HepG2 (cell line): Measurements from ENCODE around the gene DGKG. TPM values are rescaled to one million over a fixed set of nuclear protein-coding genes. Genes with fewer than 3 reads are reported as not detected.

Source experiments
- EP300 ChIP-seq, 3 experiments: sonication (generic) in 1 of 3; formaldehyde crosslinking in 1 of 3; IDR thresholded peaks; 2 replicates each; pipeline versions ENCODE4 v1.5.1 to v1.6.1; 2011 to 2020; ENCODE audit warnings: low read depth in 2 of 3, low read length in 2 of 3, borderline replicate concordance in 1 of 3, improper control_type of control experiment in 1 of 3, mild to moderate bottlenecking in 1 of 3, missing genetic modification reagents in 1 of 3, moderate library complexity in 1 of 3
- FOXK2 ChIP-seq: fragments of 450-650 bp; IDR thresholded peaks from 2 replicates; pipeline ENCODE4 v1.6.1; 2016
- FOXP1 ChIP-seq, 2 experiments: fragments of 450-650 bp in 1 of 2; IDR thresholded peaks; 2 replicates each; pipeline ENCODE4 v1.6.1; 2017 to 2018; ENCODE audit warnings: antibody characterized with exemption in 1 of 2
- NR2F1 ChIP-seq, 2 experiments: fragments of 450-650 bp in 1 of 2; formaldehyde crosslinking in 1 of 2; IDR thresholded peaks; 2 replicates each; pipeline versions ENCODE4 v1.5.0 to v1.6.1; 2016 to 2020; ENCODE audit warnings: mild to moderate bottlenecking in 1 of 2, missing compliant biosample characterization in 1 of 2, missing genetic modification reagents in 1 of 2, moderate library complexity in 1 of 2
- ONECUT2 ChIP-seq: sonication (generic); formaldehyde crosslinking; IDR thresholded peaks from 2 replicates; pipeline ENCODE4 v1.4.0; 2020; ENCODE audit warnings: missing genetic modification reagents
- RFXANK ChIP-seq: IDR thresholded peaks from 2 replicates; pipeline ENCODE4 v1.6.1; 2016
- TBL1XR1 ChIP-seq: fragments of 150-350 bp; IDR thresholded peaks from 2 replicates; pipeline ENCODE4 v1.6.1; 2014; ENCODE audit warnings: borderline replicate concordance, low read length; ENCODE audit not compliant: partially characterized antibody
- TBX2 ChIP-seq: sonication (generic); formaldehyde crosslinking; IDR thresholded peaks from 2 replicates; pipeline ENCODE4 v1.5.0; 2020; ENCODE audit warnings: missing genetic modification reagents, mild to moderate bottlenecking, borderline replicate concordance
- ZBTB20 ChIP-seq: sonication (generic); formaldehyde crosslinking; IDR thresholded peaks from 2 replicates; pipeline ENCODE4 v1.8.1; 2023; ENCODE audit warnings: missing genetic modification reagents, low read depth, mild to moderate bottlenecking, borderline replicate concordance
- ZBTB38 ChIP-seq: sonication (generic); formaldehyde crosslinking; IDR thresholded peaks from 2 replicates; pipeline ENCODE4 v1.5.1; 2020; ENCODE audit warnings: mild to moderate bottlenecking, missing genetic modification reagents
- ZNF136 ChIP-seq: sonication (generic); formaldehyde crosslinking; IDR thresholded peaks from 2 replicates; pipeline ENCODE4 v1.8.1; 2022; ENCODE audit warnings: low read depth, mild to moderate bottlenecking, moderate library complexity, missing genetic modification reagents
- ZNF160 ChIP-seq: sonication (generic); formaldehyde crosslinking; IDR thresholded peaks from 2 replicates; pipeline ENCODE4 v1.8.0; 2022; ENCODE audit warnings: mild to moderate bottlenecking, inconsistent platforms, missing genetic modification reagents
- ZNF317 ChIP-seq: sonication (generic); formaldehyde crosslinking; IDR thresholded peaks from 2 replicates; pipeline ENCODE4 v1.5.0; 2020; ENCODE audit warnings: mild to moderate bottlenecking, missing genetic modification reagents
- ZNF354B ChIP-seq: sonication (generic); formaldehyde crosslinking; IDR thresholded peaks from 2 replicates; pipeline ENCODE4 v1.8.0; 2022; ENCODE audit warnings: mild to moderate bottlenecking, missing genetic modification reagents
- ZNF496 ChIP-seq: sonication (generic); formaldehyde crosslinking; IDR thresholded peaks from 2 replicates; pipeline ENCODE4 v1.8.1; 2023; ENCODE audit warnings: mild to moderate bottlenecking, moderate library complexity, missing genetic modification reagents; ENCODE audit not compliant: insufficient replicate concordance
- ZNF577 ChIP-seq: sonication (generic); formaldehyde crosslinking; IDR thresholded peaks from 2 replicates; pipeline ENCODE4 v1.4.0; 2020; ENCODE audit warnings: mild to moderate bottlenecking, low read depth, missing genetic modification reagents, borderline replicate concordance
- ZNF605 ChIP-seq: sonication (generic); formaldehyde crosslinking; IDR thresholded peaks from 2 replicates; pipeline ENCODE4 v1.8.0; 2022; ENCODE audit warnings: mild to moderate bottlenecking, missing genetic modification reagents
- ZNF773 ChIP-seq: sonication (generic); formaldehyde crosslinking; IDR thresholded peaks from 2 replicates; pipeline ENCODE4 v1.4.0; 2020; ENCODE audit warnings: missing genetic modification reagents, borderline replicate concordance
- ZNF781 ChIP-seq: sonication (generic); formaldehyde crosslinking; IDR thresholded peaks from 2 replicates; pipeline ENCODE4 v1.5.1; 2020; ENCODE audit warnings: borderline replicate concordance, mild to moderate bottlenecking, missing genetic modification reagents; ENCODE audit errors: not compliant biosample characterization
- polyA plus RNA-seq, 8 experiments: library from polyadenylated mRNA; depleted of rRNA in 3 of 8; stranded (reverse) in 7 of 8; unstranded in 1 of 8; fragments of >200 nt; fragmentation: Illumina TruSeq in 4 of 8; extraction: Trizol in 4 of 8; gene quantifications; 2 replicates each; pipeline versions ENCODE4 v1.2.1 to v1.2.3, GENCODE V29; 2011 to 2016; ENCODE audit warnings: low read depth in 4 of 8, missing spikeins in 1 of 8, mixed read lengths in 1 of 8; ENCODE audit not compliant: insufficient read depth in 1 of 8
- total RNA-seq, 5 experiments: library from RNA; depleted of rRNA; stranded (reverse); fragments of >200 nt; fragmentation: Illumina TruSeq; extraction: Trizol; gene quantifications; 2 replicates each; pipeline ENCODE4 v1.2.3, GENCODE V29; 2016; ENCODE audit warnings: low read depth in 1 of 5
- TF ChIP-seq, protein P1 (sequence below): sonication (generic); formaldehyde crosslinking; IDR thresholded peaks from 2 replicates; pipeline ENCODE4 v1.5.0; 2020; ENCODE audit warnings: missing genetic modification reagents, mild to moderate bottlenecking, borderline replicate concordance
- TF ChIP-seq, protein P2 (sequence below): sonication (generic); formaldehyde crosslinking; conservative IDR thresholded peaks from 2 replicates; pipeline ENCODE4 v1.4.0; 2020; ENCODE audit warnings: missing genetic modification reagents
- TF ChIP-seq, protein P3 (sequence below): sonication (generic); formaldehyde crosslinking; IDR thresholded peaks from 2 replicates; pipeline ENCODE4 v1.4.0; 2020; ENCODE audit warnings: missing genetic modification reagents

DGKG gene
- total and polyA plus RNA-seq, 2 of the 13 experiments (the other 11 are each of a cell fraction or from before 2014, with no cell fraction given) = 3.8 to 6.2 TPM

DNA sequence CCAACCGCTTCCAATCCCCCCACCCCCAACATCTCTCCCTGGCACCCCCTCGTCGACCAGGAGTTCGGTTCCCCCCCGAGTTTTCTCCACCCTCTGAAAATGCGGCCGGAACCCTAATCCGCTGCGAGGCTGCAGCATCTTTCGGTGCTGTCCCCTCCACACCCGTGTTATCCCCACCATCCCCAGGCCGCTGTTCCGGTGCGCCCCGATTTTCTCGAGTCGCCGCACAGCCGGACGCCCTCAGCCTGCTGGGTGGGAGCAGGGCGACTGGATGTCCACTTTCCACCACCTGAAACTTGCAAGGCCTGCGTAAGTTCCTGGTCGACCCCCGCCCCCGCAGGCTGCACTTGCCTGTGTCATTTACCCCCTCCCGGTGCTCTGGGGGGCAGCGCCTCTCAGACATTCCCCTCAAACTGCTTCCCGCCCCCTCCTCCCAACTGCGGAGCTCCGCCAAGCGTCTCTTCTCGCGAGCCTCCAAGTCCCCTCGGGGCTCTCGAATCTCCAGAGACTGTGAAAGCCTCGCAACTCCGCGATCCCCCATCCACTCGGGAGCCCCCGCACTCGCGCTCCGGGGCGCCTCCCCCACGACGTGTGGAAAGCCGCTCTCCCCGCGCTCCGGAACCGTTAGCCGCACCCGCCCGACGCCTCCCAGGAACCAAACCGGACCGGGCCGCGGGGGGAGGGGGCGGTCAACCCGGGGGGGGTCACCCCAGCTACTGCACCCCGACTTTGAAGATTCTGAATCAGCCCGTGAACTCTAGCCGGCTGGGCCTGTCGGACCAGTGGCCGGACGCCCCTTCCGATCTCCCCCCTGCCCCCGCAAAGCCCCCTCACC lies 253.7 kb downstream of the DGKG start (continued):
- TF ChIP-seq ZNF136 (CRISPR knock-in tag) = no peak
- TF ChIP-seq ZBTB38 = no peak
- TF ChIP-seq EP300 (IDR thresholded peaks at IDR 0.05; ENCODE audit: low read depth in 2 of 2, low read length in 2 of 2) = no peak
- TF ChIP-seq EP300 (CRISPR knock-in tag; IDR thresholded peaks at IDR 0.05; ENCODE audit: borderline replicate concordance) = 0 out of 2 replicates have a peak, but pooled peaks have one; percentile 23
- TF ChIP-seq ZNF577 (CRISPR knock-in tag) = no peak
- TF ChIP-seq RFXANK (CRISPR knock-in tag) = no peak
- no peak for TF ChIP-seq ZNF773 (CRISPR knock-in tag)
- no peak for TF ChIP-seq ZNF160 (CRISPR knock-in tag)
- no peak for TF ChIP-seq ONECUT2 (CRISPR knock-in tag)
- TF ChIP-seq NR2F1 (CRISPR knock-in tag; IDR thresholded peaks at IDR 0.05) = no peak
- no peak for TF ChIP-seq ZNF317 (CRISPR knock-in tag)
- no peak for TF ChIP-seq ZNF354B (CRISPR knock-in tag)
- TF ChIP-seq, protein P1, sequence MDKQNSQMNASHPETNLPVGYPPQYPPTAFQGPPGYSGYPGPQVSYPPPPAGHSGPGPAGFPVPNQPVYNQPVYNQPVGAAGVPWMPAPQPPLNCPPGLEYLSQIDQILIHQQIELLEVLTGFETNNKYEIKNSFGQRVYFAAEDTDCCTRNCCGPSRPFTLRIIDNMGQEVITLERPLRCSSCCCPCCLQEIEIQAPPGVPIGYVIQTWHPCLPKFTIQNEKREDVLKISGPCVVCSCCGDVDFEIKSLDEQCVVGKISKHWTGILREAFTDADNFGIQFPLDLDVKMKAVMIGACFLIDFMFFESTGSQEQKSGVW (CRISPR knock-in tag) = no peak
- TF ChIP-seq TBX2 (CRISPR knock-in tag) = no peak
- TF ChIP-seq TBL1XR1 = no peak
- no peak for TF ChIP-seq ZBTB20
- TF ChIP-seq ZNF605 (CRISPR knock-in tag) = peak; percentile 73; the same call in 1 of the 2 replicates
- TF ChIP-seq, protein P2, sequence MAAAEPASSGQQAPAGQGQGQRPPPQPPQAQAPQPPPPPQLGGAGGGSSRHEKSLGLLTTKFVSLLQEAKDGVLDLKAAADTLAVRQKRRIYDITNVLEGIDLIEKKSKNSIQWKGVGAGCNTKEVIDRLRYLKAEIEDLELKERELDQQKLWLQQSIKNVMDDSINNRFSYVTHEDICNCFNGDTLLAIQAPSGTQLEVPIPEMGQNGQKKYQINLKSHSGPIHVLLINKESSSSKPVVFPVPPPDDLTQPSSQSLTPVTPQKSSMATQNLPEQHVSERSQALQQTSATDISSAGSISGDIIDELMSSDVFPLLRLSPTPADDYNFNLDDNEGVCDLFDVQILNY (CRISPR knock-in tag) = no peak
- no peak for TF ChIP-seq FOXP1 (IDR thresholded peaks at IDR 0.05)
- TF ChIP-seq FOXP1 (CRISPR knock-in tag; IDR thresholded peaks at IDR 0.05) = no peak
- TF ChIP-seq ZNF781 (CRISPR knock-in tag) = peak; percentile 71
- no peak for TF ChIP-seq FOXK2
- TF ChIP-seq ZNF496 (CRISPR knock-in tag) = no peak
- TF ChIP-seq, protein P3, sequence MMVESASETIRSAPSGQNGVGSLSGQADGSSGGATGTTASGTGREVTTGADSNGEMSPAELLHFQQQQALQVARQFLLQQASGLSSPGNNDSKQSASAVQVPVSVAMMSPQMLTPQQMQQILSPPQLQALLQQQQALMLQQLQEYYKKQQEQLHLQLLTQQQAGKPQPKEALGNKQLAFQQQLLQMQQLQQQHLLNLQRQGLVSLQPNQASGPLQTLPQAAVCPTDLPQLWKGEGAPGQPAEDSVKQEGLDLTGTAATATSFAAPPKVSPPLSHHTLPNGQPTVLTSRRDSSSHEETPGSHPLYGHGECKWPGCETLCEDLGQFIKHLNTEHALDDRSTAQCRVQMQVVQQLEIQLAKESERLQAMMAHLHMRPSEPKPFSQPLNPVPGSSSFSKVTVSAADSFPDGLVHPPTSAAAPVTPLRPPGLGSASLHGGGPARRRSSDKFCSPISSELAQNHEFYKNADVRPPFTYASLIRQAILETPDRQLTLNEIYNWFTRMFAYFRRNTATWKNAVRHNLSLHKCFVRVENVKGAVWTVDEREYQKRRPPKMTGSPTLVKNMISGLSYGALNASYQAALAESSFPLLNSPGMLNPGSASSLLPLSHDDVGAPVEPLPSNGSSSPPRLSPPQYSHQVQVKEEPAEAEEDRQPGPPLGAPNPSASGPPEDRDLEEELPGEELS = no peak
